GM15510 (cell line): Measurements from ENCODE around the gene HDLBP.

Experiments used
- POLR2A ChIP-seq: IDR thresholded peaks from 3 replicates; pipeline ENCODE4 v1.6.1; 2011; ENCODE audit warnings: borderline replicate concordance; ENCODE audit not compliant: insufficient read length; ENCODE audit errors: extremely low read depth

Gene HDLBP

GRCh38 chr2:241315879-241316631 is 583 bp upstream of the HDLBP start, which contains the start of gene SEPTIN2:
Gene SEPTIN2 (plus strand): TSS chr2:241315925. CDS start chr2:241324233, 8,308 bp downstream.
- TF ChIP-seq POLR2A: peak; percentile 80

- TF ChIP-seq POLR2A: no peak
These were observed 1.0 kb downstream of the HDLBP start for GRCh38 chr2:241314226-241315092.

DNA sequence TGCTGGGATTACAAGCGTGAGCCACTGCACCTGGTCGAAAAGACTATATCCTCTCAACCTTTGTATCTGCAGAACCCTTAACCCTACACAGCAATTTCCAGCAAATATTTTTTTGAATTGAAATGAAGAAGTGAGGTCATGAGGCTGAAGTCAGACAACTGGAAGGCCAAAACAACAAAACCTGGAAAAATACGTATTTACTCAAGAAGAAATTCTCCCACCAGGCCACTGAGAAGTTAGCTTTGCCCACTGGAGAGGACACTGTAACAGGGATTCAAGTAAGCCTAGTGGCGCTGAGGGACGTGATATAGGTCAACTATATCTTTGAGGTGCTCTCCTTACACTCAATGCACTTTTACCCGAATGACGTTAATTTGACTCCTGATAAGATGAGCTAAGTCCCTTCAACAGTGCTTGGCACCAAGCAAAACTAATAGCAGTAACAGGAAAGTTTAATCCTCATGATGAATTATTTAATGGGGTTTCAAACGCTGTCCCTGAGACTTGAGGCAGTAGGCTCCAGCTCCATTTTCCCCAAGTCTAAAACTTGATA is 1.9 kb downstream of the HDLBP start:
- no peak for TF ChIP-seq POLR2A

DNA sequence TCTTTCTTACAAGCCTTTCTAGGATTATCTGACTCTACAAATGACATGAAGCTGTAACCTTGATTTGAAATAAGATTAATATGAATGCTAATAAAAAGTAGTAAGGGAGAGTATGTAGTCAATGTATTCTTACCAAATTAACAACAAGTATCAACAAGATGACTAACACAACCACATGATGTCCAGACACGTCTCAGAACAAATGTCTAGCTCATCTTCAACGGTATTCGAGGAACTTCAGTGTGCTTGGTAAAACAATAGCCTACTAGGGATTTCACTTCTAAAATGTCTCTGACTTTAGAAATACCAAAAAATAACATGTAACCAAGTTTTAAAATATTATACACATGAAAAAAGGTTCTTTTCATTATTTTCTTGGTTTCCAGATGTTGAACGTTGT is 3.4 kb downstream of the HDLBP start:
- TF ChIP-seq POLR2A: no peak

- TF ChIP-seq POLR2A: no peak
These were observed 4.4 kb downstream of the HDLBP start for GRCh38 chr2:241310917-241311566.

GRCh38 chr2:241309684-241310117 is 5.8 kb downstream of the HDLBP start:
- no peak for TF ChIP-seq POLR2A

GRCh38 chr2:241308832-241309500 is 6.5 kb downstream of the HDLBP start:
- TF ChIP-seq POLR2A: no peak

GRCh38 chr2:241308267-241308666 is 7.2 kb downstream of the HDLBP start:
- no peak for TF ChIP-seq POLR2A

GRCh38 chr2:241307055-241307454 is 8.4 kb downstream of the HDLBP start:
- no peak for TF ChIP-seq POLR2A

DNA sequence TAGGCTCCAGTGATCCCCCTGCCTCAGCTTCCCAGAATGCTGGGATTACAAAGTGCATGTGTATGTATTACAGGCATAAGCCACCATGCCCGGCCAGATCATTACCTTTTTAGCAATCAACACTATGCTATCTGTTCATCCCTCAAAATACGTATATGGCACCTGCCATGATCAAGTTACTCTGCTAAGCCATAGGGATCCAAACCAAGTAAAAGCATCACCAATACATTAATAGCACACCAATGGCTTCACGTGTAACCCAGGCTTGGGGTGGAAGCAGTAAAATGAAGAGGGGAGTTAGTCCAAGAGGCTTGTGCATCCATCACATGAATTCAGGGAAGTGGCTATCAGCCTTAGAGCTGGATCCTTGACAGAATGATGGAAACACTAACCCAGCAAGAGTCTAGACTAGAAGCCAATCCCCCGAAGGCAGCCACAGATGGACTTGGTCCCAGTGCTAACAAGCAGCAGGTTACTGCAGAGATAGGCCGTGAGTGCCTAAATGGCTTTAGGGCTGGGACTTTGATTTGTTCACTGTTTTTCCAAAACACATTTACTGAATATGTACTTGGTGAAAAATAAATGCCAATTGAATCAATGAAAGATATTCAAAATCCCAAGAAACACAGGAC is 11.3 kb downstream of the HDLBP start:
- TF ChIP-seq POLR2A: no peak

GRCh38 chr2:241302759-241303651 is 12.5 kb downstream of the HDLBP start:
- no peak for TF ChIP-seq POLR2A

DNA sequence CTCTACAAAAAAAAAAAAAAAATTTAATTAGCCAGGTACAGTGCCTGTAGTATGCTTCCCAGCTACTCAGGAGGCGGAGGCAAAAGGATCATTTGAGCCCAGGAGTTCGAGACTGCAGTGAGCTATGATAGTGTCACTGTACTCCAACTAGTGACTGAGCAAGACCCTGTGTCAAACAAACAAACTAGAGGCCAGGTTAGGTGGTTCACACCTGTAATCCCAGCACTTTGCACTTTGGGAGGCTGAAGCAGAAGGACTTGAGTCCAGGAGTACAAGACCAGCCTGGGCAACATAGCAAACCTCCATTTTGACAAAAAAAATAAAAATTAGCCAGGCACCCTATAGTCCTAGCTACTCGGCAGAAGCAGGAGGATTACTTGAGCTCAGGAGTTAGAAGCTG is 13.4 kb downstream of the HDLBP start:
- TF ChIP-seq POLR2A: no peak

GRCh38 chr2:241300000-241300399 is 15.5 kb downstream of the HDLBP start:
- no peak for TF ChIP-seq POLR2A
